Measurements from ENCODE around the gene ITGA5. TPM values are rescaled to one million over a fixed set of nuclear protein-coding genes. Genes with fewer than 3 reads are reported as not detected.

Gene ITGA5
- total RNA-seq, 2 donors from 2014 or later: 7.8 to 120 TPM

DNA sequence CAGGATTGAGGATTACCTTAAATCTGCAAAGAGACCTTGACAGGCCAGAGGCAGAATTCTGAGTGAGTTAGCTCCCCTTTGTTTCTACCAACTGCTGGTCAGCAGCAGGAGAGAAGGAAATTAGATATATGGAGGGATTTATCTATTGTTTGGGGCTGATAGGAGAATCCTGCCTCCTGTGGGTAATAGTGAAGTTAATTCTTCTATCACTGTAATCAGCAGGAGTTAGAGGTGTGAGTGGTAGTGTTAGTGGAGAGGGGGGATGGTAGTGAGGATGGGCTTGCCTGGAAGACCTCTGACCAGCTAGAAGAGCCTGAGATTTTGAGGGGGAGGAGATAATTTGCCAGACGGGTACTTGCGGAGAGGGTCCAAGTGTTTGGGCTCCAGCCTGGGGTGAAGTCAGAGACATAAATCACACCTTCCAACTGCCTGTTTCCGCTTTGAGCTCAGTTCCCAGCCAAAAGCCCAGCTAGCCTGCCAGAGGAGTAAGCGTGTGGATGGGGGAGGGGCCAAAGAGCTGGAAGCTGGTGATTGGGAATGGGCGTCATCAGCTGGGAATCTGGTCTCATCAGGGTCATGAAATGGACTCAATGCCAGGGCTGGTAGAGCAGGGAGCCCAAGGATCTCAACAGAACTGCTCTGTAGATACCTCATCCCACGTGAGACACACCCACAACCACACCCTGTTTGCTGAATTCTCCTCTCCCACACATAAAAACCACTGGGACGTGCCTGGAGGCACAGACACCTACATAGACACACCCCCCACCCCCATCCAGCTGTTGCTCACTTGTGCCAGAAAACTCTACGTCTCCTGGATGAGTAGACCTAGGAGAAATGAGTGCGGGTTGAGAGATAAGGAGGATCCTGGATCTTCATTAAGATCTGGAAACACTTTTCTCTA, 13.1 kb upstream of the ITGA5 start:
- H3K27me3 ChIP-seq: no peaks in the 10 kb centered on the region
- peaks cover 4% of the 10 kb centered on the region for H3K4me1 ChIP-seq
- no peak overlapping the region for H3K4me3 ChIP-seq
- no peaks in the 10 kb centered on the region for H3K36me3 ChIP-seq
- peak overlapping the region; percentile 53 for H3K27ac ChIP-seq
- DNase-seq: peak; percentile 55
- intact Hi-C loops (cut with DNase I): no loop called here
- no peaks in the 10 kb centered on the region for H3K9me3 ChIP-seq
- TF ChIP-seq, protein P1, sequence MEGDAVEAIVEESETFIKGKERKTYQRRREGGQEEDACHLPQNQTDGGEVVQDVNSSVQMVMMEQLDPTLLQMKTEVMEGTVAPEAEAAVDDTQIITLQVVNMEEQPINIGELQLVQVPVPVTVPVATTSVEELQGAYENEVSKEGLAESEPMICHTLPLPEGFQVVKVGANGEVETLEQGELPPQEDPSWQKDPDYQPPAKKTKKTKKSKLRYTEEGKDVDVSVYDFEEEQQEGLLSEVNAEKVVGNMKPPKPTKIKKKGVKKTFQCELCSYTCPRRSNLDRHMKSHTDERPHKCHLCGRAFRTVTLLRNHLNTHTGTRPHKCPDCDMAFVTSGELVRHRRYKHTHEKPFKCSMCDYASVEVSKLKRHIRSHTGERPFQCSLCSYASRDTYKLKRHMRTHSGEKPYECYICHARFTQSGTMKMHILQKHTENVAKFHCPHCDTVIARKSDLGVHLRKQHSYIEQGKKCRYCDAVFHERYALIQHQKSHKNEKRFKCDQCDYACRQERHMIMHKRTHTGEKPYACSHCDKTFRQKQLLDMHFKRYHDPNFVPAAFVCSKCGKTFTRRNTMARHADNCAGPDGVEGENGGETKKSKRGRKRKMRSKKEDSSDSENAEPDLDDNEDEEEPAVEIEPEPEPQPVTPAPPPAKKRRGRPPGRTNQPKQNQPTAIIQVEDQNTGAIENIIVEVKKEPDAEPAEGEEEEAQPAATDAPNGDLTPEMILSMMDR (IDR thresholded peaks at IDR 0.05): no peak
- no peak overlapping the region for H3K9ac ChIP-seq (ENCODE audit: low read depth in 2 of 2, low read length in 2 of 2)

DNA sequence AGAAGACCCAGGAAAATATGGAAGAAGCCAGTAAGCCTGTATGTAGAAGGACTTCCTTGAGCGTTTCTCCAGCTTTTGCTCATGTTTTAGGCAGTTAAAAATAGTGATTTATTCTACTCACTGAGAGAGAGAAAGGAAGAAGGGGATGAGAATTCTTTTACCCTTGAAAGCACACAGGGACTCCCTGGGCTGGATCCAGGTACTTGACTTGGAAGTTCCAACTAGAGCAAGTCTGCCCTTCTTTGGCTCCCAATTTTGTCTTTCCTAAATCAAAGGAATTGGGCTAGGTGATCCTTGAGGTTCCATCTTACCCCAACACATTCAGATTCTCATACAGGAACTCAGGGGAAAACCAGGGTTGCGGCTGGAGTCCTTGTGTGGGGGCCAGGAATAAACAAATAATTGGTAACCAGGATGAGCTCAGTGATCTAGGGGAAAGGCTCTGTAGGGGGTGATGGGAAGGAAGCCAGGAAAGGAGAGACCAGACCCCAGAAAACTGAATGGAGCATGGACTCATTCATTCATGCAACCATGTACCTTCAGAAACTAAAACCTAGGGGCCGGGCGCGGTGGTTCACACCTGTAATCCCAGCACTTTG, 11.5 kb upstream of the ITGA5 start:
- no peak overlapping the region for H3K4me3 ChIP-seq
- no peak for DNase-seq
- no peaks in the 10 kb centered on the region for H3K9me3 ChIP-seq
- no peak overlapping the region for H3K27ac ChIP-seq
- no peaks in the 10 kb centered on the region for H3K27me3 ChIP-seq
- TF ChIP-seq, protein P1 (IDR thresholded peaks at IDR 0.05): no peak
- intact Hi-C loops (cut with DNase I): no loop called here
- H3K4me1 ChIP-seq: peaks cover 4% of the 10 kb centered on the region
- no peaks in the 10 kb centered on the region for H3K36me3 ChIP-seq
- H3K9ac ChIP-seq (ENCODE audit: low read depth in 2 of 2, low read length in 2 of 2): no peak overlapping the region

DNA sequence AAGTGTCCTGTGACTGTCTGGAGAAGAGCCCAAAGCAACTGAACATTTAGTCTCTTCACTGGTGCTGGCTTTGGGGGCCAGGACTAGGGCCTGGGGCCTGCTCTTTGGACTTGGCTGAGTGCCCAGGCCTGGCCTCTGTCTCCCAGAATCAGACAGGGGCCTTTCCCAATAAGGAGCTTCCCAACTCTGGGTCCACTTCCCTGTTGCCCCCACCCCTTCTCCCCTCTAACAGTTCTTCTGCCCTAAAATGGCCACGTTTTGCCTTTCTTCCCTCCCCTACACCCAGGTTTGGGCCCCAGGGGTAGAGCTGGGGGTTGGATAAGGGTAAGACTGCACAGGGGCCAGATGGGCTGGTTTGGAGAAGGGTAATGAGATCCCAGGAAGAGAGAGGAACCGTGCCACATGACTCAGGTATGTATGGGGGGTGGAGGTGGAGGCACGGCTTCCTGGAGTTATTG, 10.0 kb upstream of the ITGA5 start:
- Histone ChIP-seq H3K9me3 (no peaks in the 10 kb centered on the region), H3K27me3 (no peaks in the 10 kb centered on the region), H3K36me3 (no peaks in the 10 kb centered on the region), H3K9ac (ENCODE audit: low read depth in 2 of 2, low read length in 2 of 2) (peak overlapping the region in 1 of 2 donors; percentile 3), H3K27ac (peak overlapping the region; percentile 34), H3K4me1 (peaks cover 4% of the 10 kb centered on the region), H3K4me3 (no peak overlapping the region)
- TF ChIP-seq, protein P1 (IDR thresholded peaks at IDR 0.05): no peak
- intact Hi-C loops (cut with DNase I): no loop called here
- no peak for DNase-seq

DNA sequence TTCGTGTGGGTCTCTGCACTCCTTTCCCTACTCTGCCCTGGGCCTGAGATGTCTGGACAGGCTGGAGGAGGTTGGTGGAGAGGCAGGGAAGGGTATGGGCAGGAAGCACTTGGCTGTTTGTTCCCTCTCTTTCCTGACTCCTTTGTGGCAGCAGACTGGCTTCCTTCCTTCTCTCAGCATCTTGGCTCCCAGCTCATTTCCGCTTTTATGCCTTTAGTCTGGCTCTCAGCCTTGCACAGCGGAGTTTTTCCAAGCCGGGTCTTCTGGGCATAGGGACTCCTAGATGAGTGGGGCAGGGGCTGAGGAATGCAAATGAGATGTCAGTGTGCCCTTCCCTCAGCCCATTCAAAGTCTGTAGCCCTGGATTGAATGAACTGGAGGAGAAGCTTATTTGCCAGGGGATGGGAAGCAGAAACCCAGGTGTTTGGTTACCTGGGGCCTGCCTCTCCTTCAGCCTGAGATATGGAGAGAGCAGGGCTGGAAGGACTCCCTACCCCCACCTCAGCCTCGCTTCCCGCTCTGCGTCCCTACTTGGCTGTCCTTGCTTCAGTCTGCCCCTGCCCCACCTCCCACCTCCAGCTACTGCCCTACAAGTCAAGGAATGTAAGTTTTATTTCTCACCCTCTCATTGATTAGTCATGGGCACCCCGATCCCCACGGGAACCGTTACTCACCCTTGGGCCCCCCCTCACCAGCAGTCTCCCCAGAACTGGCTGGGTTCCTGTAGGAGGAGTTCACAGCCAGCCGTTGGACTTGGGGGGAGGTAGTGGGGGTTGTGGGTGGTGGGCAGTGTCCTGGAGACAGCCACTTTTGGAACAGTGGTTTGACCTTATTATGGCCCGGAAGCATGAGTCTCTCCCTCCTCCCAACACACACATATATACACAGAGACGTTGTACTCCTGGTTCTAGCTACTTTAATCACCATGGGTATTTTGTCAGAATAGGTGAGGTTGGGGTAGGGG, 9.3 kb upstream of the ITGA5 start:
- no peaks in the 10 kb centered on the region for H3K36me3 ChIP-seq
- H3K9me3 ChIP-seq: no peaks in the 10 kb centered on the region
- TF ChIP-seq, protein P1 (IDR thresholded peaks at IDR 0.05): no peak
- DNase-seq: no peak
- intact Hi-C loops (cut with DNase I): no loop called here
- no peaks in the 10 kb centered on the region for H3K27me3 ChIP-seq
- H3K27ac ChIP-seq: peak overlapping the region; percentile 40
- peaks cover 4% of the 10 kb centered on the region for H3K4me1 ChIP-seq
- H3K4me3 ChIP-seq: no peak overlapping the region
- H3K9ac ChIP-seq (ENCODE audit: low read depth in 2 of 2, low read length in 2 of 2): peak overlapping the region; percentile 3 to 14

DNA sequence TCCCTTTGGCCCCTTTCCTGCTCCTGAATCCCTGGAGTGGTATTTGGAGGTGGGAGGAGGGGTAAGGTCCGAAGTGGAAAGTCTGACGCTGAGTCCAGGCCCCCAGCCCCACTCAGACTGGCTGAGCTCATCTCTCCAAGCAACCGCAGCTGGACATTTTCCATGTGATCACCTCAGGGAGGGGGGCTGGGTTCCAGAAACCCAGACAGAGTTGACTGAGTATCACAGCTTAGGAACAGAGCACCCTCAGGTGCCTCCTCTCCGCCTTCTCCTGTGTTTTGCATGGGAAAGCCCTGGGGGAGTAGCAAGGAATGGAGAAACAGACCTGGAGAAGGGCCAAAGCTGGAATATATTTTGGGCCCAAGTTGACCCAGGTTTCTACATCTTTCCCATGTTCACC, 8.0 kb upstream of the ITGA5 start:
- Histone ChIP-seq H3K9me3 (no peaks in the 10 kb centered on the region), H3K27me3 (no peaks in the 10 kb centered on the region), H3K4me3 (no peak overlapping the region), H3K36me3 (no peaks in the 10 kb centered on the region), H3K27ac (no peak overlapping the region), H3K9ac (ENCODE audit: low read depth in 2 of 2, low read length in 2 of 2) (no peak overlapping the region), H3K4me1 (peaks cover 2% of the 10 kb centered on the region)
- TF ChIP-seq, protein P1 (IDR thresholded peaks at IDR 0.05): no peak
- no peak for DNase-seq
- intact Hi-C loops (cut with DNase I): no loop called here
